Thymus (tissue), 11 donors: ENCODE measurements around the gene HES5. TPM values are rescaled to one million over a fixed set of nuclear protein-coding genes. Genes with fewer than 3 reads are reported as not detected.

Experiments used
- DNase-seq, 9 donors: peaks; one replicate each; pipeline ENCODE4 v3.0.0-alpha.2; 2013; ENCODE audit warnings: low spot score in 9 of 9, low read depth in 6 of 9, missing footprints in 1 of 9
- H3K27ac ChIP-seq, 2 donors: one replicate each; pipeline ENCODE4 v1.5.1; 2013; ENCODE audit warnings: control low read depth in 1 of 2, low read depth in 1 of 2, low read length in 1 of 2, mild to moderate bottlenecking in 1 of 2, moderate library complexity in 1 of 2
- H3K27me3 ChIP-seq, 2 donors: one replicate each; pipeline ENCODE4 v1.5.1; 2013; ENCODE audit warnings: low read length in 1 of 2; ENCODE audit not compliant: control insufficient read depth in 2 of 2, insufficient read depth in 1 of 2
- H3K36me3 ChIP-seq, 2 donors: one replicate each; pipeline ENCODE4 v1.5.1; 2013; ENCODE audit warnings: low read length in 1 of 2, mild to moderate bottlenecking in 1 of 2, moderate library complexity in 1 of 2; ENCODE audit not compliant: control insufficient read depth in 2 of 2, insufficient read depth in 2 of 2
- H3K4me1 ChIP-seq, 2 donors: one replicate each; pipeline ENCODE4 v1.5.1; 2013; ENCODE audit warnings: low read length in 2 of 2; ENCODE audit not compliant: control insufficient read depth in 2 of 2, insufficient read depth in 2 of 2
- H3K4me3 ChIP-seq, 2 donors: one replicate each; pipeline ENCODE4 v1.5.1; 2013; ENCODE audit warnings: low read length in 2 of 2, control low read depth in 1 of 2, mild to moderate bottlenecking in 1 of 2
- H3K9me3 ChIP-seq, 2 donors: one replicate each; pipeline ENCODE4 v1.5.1; 2013; ENCODE audit warnings: low read length in 1 of 2, mild to moderate bottlenecking in 1 of 2; ENCODE audit not compliant: control insufficient read depth in 2 of 2, insufficient read depth in 1 of 2
- WGBS: extraction: QIAGEN DNeasy Blood & Tissue Kit; methylation state at CpG from one replicate; pipeline ENCODE4 v1.1.7; 2013; 5-methylcytosine and 5-hydroxymethylcytosine counted together
- polyA plus RNA-seq: library from polyadenylated mRNA; stranded (reverse); fragments of 200-250 nt; gene quantifications from one replicate; pipeline ENCODE4 v1.2.3, GENCODE V29; 2013
- total RNA-seq: library from RNA; stranded (reverse); fragments of 120-200 nt; gene quantifications from one replicate; pipeline ENCODE4 v1.2.4, GENCODE V29; 2013
- donor health status: healthy.

HES5 gene
- total and polyA plus RNA-seq, 2 donors, result 0.38 to 0.55 TPM

GRCh38 chr1:2523191-2523890 lies 6.7 kb downstream of the HES5 start:
- peak in 1 of 9 donors; percentile 55 for DNase-seq
- peaks cover 31 to 34% of the 10 kb centered on the region in 2 donors for H3K36me3 ChIP-seq
- peaks cover 7 to 17% of the 10 kb centered on the region in 2 donors for H3K27me3 ChIP-seq
- H3K4me1 ChIP-seq, result peaks cover 21 to 38% of the 10 kb centered on the region in 2 donors
- H3K9me3 ChIP-seq, result no peaks in the 10 kb centered on the region
- H3K4me3 ChIP-seq, result peak overlapping the region in 1 of 2 donors; percentile 10
- H3K27ac ChIP-seq, result peak overlapping the region; percentile 36 to 71
- 79% methylated on average over 32 of the region's 32 CpGs for WGBS

- Histone ChIP-seq H3K4me3 (no peak overlapping the region), H3K27ac (no peak overlapping the region), H3K9me3 (no peaks in the 10 kb centered on the region), H3K27me3 (peaks cover 0 to 6% of the 10 kb centered on the region in 2 donors), H3K4me1 (peaks cover 21 to 34% of the 10 kb centered on the region in 2 donors), H3K36me3 (peaks cover 41 to 45% of the 10 kb centered on the region in 2 donors)
- 97% methylated on average over 7 of the region's 7 CpGs for WGBS
- no peak for DNase-seq
These were observed 7.8 kb downstream of the HES5 start for GRCh38 chr1:2522230-2522629.

GRCh38 chr1:2520806-2521205 lies 9.3 kb downstream of the HES5 start:
- Histone ChIP-seq H3K27me3 (no peaks in the 10 kb centered on the region), H3K4me1 (peaks cover 16 to 27% of the 10 kb centered on the region in 2 donors), H3K4me3 (no peak overlapping the region), H3K27ac (no peak overlapping the region), H3K36me3 (peaks cover 50 to 59% of the 10 kb centered on the region in 2 donors), H3K9me3 (no peaks in the 10 kb centered on the region)
- 98% methylated on average over 21 of the region's 21 CpGs for WGBS
- no peak for DNase-seq

GRCh38 chr1:2520206-2520605 lies 9.9 kb downstream of the HES5 start:
- Histone ChIP-seq H3K27me3 (no peaks in the 10 kb centered on the region), H3K4me3 (no peak overlapping the region), H3K27ac (no peak overlapping the region), H3K9me3 (no peaks in the 10 kb centered on the region), H3K4me1 (peaks cover 13 to 22% of the 10 kb centered on the region in 2 donors), H3K36me3 (peaks cover 50 to 65% of the 10 kb centered on the region in 2 donors)
- 98% methylated on average over 20 of the region's 20 CpGs for WGBS
- no peak for DNase-seq

- Histone ChIP-seq H3K4me3 (no peak overlapping the region), H3K9me3 (no peaks in the 10 kb centered on the region), H3K4me1 (peaks cover 8 to 17% of the 10 kb centered on the region in 2 donors), H3K36me3 (peaks cover 50 to 70% of the 10 kb centered on the region in 2 donors), H3K27me3 (no peaks in the 10 kb centered on the region), H3K27ac (no peak overlapping the region)
- 99% methylated on average over 30 of the region's 30 CpGs for WGBS
- no peak for DNase-seq
These were observed 10.3 kb downstream of the HES5 start for GRCh38 chr1:2519729-2520128.

- DNase-seq, result no peak
- Histone ChIP-seq H3K36me3 (peaks cover 51 to 75% of the 10 kb centered on the region in 2 donors), H3K27me3 (no peaks in the 10 kb centered on the region), H3K9me3 (no peaks in the 10 kb centered on the region), H3K27ac (no peak overlapping the region), H3K4me1 (peaks cover 3 to 12% of the 10 kb centered on the region in 2 donors), H3K4me3 (no peak overlapping the region)
- WGBS, result 98% methylated on average over 25 of the region's 25 CpGs
These were observed 10.9 kb downstream of the HES5 start for GRCh38 chr1:2519029-2519685.

- Histone ChIP-seq H3K36me3 (peaks cover 57 to 82% of the 10 kb centered on the region in 2 donors), H3K9me3 (no peaks in the 10 kb centered on the region), H3K4me1 (peaks cover 0 to 5% of the 10 kb centered on the region in 2 donors), H3K4me3 (no peak overlapping the region), H3K27me3 (no peaks in the 10 kb centered on the region), H3K27ac (no peak overlapping the region)
- DNase-seq, result no peak
- 98% methylated on average over 26 of the region's 26 CpGs for WGBS
These were observed 11.5 kb downstream of the HES5 start for GRCh38 chr1:2518528-2518927.

GRCh38 chr1:2517966-2518365 lies 12.1 kb downstream of the HES5 start:
- H3K27ac ChIP-seq, result no peak overlapping the region
- H3K36me3 ChIP-seq, result peaks cover 63 to 87% of the 10 kb centered on the region in 2 donors
- no peak overlapping the region for H3K4me3 ChIP-seq
- 98% methylated on average over 17 of the region's 17 CpGs for WGBS
- H3K4me1 ChIP-seq, result no peaks in the 10 kb centered on the region
- no peak for DNase-seq
- H3K27me3 ChIP-seq, result no peaks in the 10 kb centered on the region
- H3K9me3 ChIP-seq, result no peaks in the 10 kb centered on the region

GRCh38 chr1:2516946-2517345 lies 13.1 kb downstream of the HES5 start:
- Histone ChIP-seq H3K9me3 (no peaks in the 10 kb centered on the region), H3K4me3 (no peak overlapping the region), H3K27me3 (no peaks in the 10 kb centered on the region), H3K27ac (no peak overlapping the region), H3K4me1 (no peaks in the 10 kb centered on the region), H3K36me3 (peaks cover 66 to 97% of the 10 kb centered on the region in 2 donors)
- DNase-seq, result no peak
- WGBS, result 98% methylated on average over 14 of the region's 14 CpGs
